ENCODE data around the gene AUTS2. TPM values are rescaled to one million over a fixed set of nuclear protein-coding genes. Genes with fewer than 3 reads are reported as not detected.

Gene AUTS2
- total RNA-seq, 1 experiment from 2014 or later = 2.5 TPM

DNA sequence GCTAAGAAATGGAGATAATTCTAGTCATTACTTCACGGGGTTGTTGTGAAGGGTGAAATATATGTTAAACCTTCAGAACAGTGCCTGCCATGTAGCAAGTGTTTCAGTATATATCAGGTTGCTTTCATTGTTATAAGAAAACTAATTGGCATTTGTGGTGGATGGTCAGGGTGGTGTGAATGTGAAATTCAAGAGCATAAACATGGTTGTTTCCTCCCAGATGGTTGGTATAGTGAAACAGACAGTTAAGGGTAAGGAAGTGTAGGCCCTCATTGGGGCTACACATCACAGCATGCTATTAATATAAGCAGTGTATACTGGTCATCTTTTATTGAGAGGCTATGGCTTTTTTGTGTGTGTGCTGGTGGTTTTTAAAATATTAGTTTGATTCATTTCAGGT is 171.6 kb downstream of the AUTS2 start:
- CTCF ChIA-PET = no interaction called here
- POLR2A ChIA-PET = no interaction called here
- TF ChIP-seq, protein P1, sequence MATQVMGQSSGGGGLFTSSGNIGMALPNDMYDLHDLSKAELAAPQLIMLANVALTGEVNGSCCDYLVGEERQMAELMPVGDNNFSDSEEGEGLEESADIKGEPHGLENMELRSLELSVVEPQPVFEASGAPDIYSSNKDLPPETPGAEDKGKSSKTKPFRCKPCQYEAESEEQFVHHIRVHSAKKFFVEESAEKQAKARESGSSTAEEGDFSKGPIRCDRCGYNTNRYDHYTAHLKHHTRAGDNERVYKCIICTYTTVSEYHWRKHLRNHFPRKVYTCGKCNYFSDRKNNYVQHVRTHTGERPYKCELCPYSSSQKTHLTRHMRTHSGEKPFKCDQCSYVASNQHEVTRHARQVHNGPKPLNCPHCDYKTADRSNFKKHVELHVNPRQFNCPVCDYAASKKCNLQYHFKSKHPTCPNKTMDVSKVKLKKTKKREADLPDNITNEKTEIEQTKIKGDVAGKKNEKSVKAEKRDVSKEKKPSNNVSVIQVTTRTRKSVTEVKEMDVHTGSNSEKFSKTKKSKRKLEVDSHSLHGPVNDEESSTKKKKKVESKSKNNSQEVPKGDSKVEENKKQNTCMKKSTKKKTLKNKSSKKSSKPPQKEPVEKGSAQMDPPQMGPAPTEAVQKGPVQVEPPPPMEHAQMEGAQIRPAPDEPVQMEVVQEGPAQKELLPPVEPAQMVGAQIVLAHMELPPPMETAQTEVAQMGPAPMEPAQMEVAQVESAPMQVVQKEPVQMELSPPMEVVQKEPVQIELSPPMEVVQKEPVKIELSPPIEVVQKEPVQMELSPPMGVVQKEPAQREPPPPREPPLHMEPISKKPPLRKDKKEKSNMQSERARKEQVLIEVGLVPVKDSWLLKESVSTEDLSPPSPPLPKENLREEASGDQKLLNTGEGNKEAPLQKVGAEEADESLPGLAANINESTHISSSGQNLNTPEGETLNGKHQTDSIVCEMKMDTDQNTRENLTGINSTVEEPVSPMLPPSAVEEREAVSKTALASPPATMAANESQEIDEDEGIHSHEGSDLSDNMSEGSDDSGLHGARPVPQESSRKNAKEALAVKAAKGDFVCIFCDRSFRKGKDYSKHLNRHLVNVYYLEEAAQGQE (IDR thresholded peaks at IDR 0.05; ENCODE audit: insufficient read depth in 1 of 2, low read depth in 2 of 2, low read length in 1 of 2) = no peak
- TF ChIP-seq POLR2AphosphoS5 (IDR thresholded peaks at IDR 0.05; ENCODE audit: low read depth, low read length) = no peak
- TF ChIP-seq SIN3A (IDR thresholded peaks at IDR 0.05; ENCODE audit: borderline replicate concordance, insufficient read depth, low read depth, low read length) = no peak
- TF ChIP-seq, protein P2, sequence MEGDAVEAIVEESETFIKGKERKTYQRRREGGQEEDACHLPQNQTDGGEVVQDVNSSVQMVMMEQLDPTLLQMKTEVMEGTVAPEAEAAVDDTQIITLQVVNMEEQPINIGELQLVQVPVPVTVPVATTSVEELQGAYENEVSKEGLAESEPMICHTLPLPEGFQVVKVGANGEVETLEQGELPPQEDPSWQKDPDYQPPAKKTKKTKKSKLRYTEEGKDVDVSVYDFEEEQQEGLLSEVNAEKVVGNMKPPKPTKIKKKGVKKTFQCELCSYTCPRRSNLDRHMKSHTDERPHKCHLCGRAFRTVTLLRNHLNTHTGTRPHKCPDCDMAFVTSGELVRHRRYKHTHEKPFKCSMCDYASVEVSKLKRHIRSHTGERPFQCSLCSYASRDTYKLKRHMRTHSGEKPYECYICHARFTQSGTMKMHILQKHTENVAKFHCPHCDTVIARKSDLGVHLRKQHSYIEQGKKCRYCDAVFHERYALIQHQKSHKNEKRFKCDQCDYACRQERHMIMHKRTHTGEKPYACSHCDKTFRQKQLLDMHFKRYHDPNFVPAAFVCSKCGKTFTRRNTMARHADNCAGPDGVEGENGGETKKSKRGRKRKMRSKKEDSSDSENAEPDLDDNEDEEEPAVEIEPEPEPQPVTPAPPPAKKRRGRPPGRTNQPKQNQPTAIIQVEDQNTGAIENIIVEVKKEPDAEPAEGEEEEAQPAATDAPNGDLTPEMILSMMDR (IDR thresholded peaks at IDR 0.05) = no peak
- no peak for TF ChIP-seq TCF7L2 (IDR thresholded peaks at IDR 0.05; ENCODE audit: low read depth, low read length)
- in situ Hi-C loops (cut with HindIII; ENCODE audit: low pct_unique_long_range_greater_than_20kb, low sequenced_read_pairs) = no loop called here
- ATAC-seq (no peak), DNase-seq (ENCODE audit: low read depth, low spot score) (no peak)
- no peaks in the 10 kb centered on the region for H3K27me3 ChIP-seq (ENCODE audit: control insufficient read depth, insufficient read depth, low read length)
- no peaks in the 10 kb centered on the region for H3K4me1 ChIP-seq (ENCODE audit: control insufficient read depth, insufficient read depth, low read length)
- BruUV-seq (replicated peaks) = no TSS peak
- intact Hi-C loops (cut with micrococcal nuclease; ENCODE audit: unreplicated experiment) = no loop called here
- no peak overlapping the region for H3K27ac ChIP-seq (ENCODE audit: low read length)
- H3K9me3 ChIP-seq (ENCODE audit: control insufficient read depth, insufficient read depth, low read depth, low read length) = no peaks in the 10 kb centered on the region
- H3K36me3 ChIP-seq (ENCODE audit: control insufficient read depth, insufficient read depth, low read length) = no peaks in the 10 kb centered on the region
- no peak overlapping the region for H3K4me3 ChIP-seq (ENCODE audit: low read depth in 2 of 2, low read length in 2 of 2)

DNA sequence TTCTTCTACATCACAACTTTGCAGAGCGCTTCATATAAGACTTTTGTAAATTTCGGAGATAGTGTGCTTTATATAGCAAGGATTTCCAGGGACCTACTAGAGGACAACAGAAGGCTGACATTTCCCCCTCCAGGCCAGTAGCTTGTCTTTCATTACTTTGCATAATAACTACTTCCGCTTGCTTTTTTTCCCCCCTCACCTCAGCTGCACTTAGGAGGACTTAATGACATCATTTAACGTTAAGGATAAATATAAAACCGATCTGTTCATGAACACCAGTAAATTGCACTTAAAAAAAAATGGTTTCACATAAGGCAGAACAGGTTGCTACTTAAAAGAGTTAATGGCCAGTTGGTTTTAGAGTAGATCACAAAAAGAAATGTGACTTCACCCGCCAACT is 172.3 kb downstream of the AUTS2 start:
- H3K27ac ChIP-seq (ENCODE audit: low read length) = no peak overlapping the region
- DNase-seq (ENCODE audit: low read depth, low spot score) (no peak), ATAC-seq (no peak)
- TF ChIP-seq, protein P1 (IDR thresholded peaks at IDR 0.05; ENCODE audit: insufficient read depth in 1 of 2, low read depth in 2 of 2, low read length in 1 of 2) = no peak
- no peak for TF ChIP-seq TCF7L2 (IDR thresholded peaks at IDR 0.05; ENCODE audit: low read depth, low read length)
- TF ChIP-seq, protein P2 (IDR thresholded peaks at IDR 0.05) = no peak
- TF ChIP-seq POLR2AphosphoS5 (IDR thresholded peaks at IDR 0.05; ENCODE audit: low read depth, low read length) = no peak
- TF ChIP-seq SIN3A (IDR thresholded peaks at IDR 0.05; ENCODE audit: borderline replicate concordance, insufficient read depth, low read depth, low read length) = no peak
- H3K36me3 ChIP-seq (ENCODE audit: control insufficient read depth, insufficient read depth, low read length) = no peaks in the 10 kb centered on the region
- H3K4me1 ChIP-seq (ENCODE audit: control insufficient read depth, insufficient read depth, low read length) = no peaks in the 10 kb centered on the region
- ChIA-PET POLR2A (no interaction called here), CTCF (no interaction called here)
- H3K27me3 ChIP-seq (ENCODE audit: control insufficient read depth, insufficient read depth, low read length) = no peaks in the 10 kb centered on the region
- H3K4me3 ChIP-seq (ENCODE audit: low read depth in 2 of 2, low read length in 2 of 2) = no peak overlapping the region
- BruUV-seq (replicated peaks) = no TSS peak
- intact Hi-C loops (cut with micrococcal nuclease; ENCODE audit: unreplicated experiment) = no loop called here
- in situ Hi-C loops (cut with HindIII; ENCODE audit: low pct_unique_long_range_greater_than_20kb, low sequenced_read_pairs) = no loop called here
- no peaks in the 10 kb centered on the region for H3K9me3 ChIP-seq (ENCODE audit: control insufficient read depth, insufficient read depth, low read depth, low read length)

All from Panc1 (cell line).